ENCODE data around the gene RHOT1.
"Not testable (repeated sequence)": the region's sequence is repeated elsewhere in the genome, so short reads cannot be mapped to it uniquely, and the experiment has no call there.

The RHOT1 gene

GRCh38 chr17:32159586-32160438 is 17.5 kb downstream of the RHOT1 start:
- no peak for DNase-seq (ENCODE audit: low spot score)

DNA sequence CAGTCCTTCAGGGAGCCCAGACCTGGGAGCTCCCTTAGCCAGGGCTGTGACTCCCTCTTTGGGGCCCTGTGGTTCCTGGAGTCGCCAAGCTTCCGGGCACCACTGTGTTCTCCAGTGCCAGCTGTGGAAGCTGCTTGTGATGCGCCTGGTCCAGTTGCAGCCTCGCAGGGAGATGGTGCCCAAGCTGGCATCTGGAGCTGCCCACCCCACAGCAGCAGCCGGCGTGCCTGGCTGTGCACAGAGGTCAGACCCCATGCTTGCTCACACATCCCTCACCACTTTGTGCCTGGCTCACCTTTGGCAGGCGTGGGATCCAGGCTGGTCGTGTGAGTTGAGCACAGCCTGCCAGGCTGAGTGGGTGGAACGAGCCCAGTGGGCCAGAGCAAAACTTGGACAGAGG is 18.2 kb downstream of the RHOT1 start:
- no peak for DNase-seq (ENCODE audit: low spot score)

DNA sequence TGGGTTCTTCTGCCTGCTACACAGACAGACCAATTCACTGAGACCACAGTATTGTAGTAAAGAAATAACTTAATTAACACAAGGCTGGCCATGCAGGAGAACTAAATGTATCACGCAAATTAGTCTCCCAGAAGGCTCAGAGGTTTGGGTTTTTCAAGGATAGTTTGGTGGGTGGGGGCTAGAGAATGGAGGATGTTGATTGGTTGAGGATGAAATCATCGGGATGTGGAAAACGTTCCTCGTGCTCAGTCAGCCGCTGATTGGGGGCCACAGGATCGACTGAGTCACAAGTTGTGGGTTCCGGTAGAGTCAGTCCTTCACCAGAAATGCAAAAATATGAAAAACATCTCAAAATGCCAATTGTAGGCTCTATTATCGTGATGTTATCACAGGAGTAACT is 18.7 kb downstream of the RHOT1 start:
- DNase-seq (ENCODE audit: low spot score) = no peak

- no peak for DNase-seq (ENCODE audit: low spot score)
These were observed 19.4 kb downstream of the RHOT1 start for GRCh38 chr17:32161506-32162365.

DNA sequence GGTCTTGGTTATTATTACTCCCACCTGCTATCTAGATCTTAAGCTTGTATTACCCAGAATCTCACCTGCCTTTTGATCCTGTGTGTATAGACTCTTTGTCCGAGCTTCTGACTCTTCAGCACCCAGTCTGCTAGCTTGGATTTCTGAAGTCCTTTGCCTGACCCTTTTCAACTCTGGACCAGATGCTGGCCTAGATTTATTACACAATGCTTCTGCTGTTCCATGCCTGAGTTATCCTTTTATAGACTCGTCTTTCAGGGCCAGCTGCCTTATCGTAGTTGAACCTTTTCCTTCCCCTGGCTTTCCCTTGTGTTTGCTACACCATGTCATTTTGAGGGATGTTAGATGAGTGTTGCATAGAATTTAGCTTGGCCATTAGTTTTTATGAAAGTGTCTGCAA is 32.6 kb downstream of the RHOT1 start:
- DNase-seq (ENCODE audit: low spot score) = peak; percentile 45

GRCh38 chr17:32178679-32179078 is 36.4 kb downstream of the RHOT1 start:
- DNase-seq (ENCODE audit: low spot score) = not testable (repeated sequence)

DNA sequence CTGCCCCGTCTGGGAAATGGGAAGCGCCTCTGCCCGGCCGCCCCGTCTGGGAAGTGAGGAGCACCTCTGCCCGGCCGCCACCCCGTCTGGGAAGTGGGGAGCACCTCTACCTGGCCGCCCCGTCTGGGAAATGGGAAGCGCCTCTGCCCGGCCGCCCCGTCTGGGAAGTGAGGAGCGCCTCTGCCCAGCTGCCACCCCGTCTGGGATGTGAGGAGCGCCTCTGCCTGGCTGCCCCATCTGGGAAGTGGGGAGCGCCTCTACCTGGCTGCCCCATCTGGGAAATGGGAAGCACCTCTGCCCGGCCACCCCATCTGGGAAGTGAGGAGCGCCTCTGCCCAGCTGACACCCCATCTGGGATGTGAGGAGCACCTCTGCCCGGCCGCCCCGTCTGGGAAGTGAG is 36.8 kb downstream of the RHOT1 start:
- DNase-seq (ENCODE audit: low spot score) = not testable (repeated sequence)

- not testable (repeated sequence) for DNase-seq (ENCODE audit: low spot score)
These were observed 37.2 kb downstream of the RHOT1 start for GRCh38 chr17:32179526-32179925.

GRCh38 chr17:32180262-32180661 is 38.0 kb downstream of the RHOT1 start:
- DNase-seq (ENCODE audit: low spot score) = not testable (repeated sequence)

- DNase-seq (ENCODE audit: low spot score) = no peak
These were observed 43.6 kb downstream of the RHOT1 start for GRCh38 chr17:32185875-32186274.

- no peak for DNase-seq (ENCODE audit: low spot score)
These were observed 45.0 kb downstream of the RHOT1 start for GRCh38 chr17:32187271-32187670.

GRCh38 chr17:32189343-32189742 is 47.0 kb downstream of the RHOT1 start:
- DNase-seq (ENCODE audit: low spot score) = no peak

- no peak for DNase-seq (ENCODE audit: low spot score)
These were observed 49.0 kb downstream of the RHOT1 start for GRCh38 chr17:32191306-32191705.

GRCh38 chr17:32192379-32192778 is 50.1 kb downstream of the RHOT1 start:
- no peak for DNase-seq (ENCODE audit: low spot score)

DNA sequence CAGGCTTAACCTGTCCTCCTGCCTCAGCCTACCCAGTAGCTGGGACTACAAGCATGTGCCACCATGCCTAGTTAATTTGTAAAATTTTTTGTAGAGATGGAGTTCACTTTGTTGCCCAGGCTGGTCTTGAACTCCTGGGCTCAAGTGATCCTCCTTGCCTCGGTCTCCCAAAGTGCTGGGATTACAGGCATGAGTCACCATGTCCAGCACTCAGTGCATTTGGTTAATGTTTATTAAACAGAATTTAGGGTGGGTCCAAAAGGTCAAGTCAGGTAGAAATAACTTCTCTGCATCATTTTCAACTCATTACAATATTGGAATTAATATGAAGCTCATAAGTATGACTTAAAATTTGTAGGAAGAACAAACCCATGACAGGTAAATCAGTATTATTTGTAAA is 55.7 kb downstream of the RHOT1 start:
- DNase-seq (ENCODE audit: low spot score) = no peak

DNA sequence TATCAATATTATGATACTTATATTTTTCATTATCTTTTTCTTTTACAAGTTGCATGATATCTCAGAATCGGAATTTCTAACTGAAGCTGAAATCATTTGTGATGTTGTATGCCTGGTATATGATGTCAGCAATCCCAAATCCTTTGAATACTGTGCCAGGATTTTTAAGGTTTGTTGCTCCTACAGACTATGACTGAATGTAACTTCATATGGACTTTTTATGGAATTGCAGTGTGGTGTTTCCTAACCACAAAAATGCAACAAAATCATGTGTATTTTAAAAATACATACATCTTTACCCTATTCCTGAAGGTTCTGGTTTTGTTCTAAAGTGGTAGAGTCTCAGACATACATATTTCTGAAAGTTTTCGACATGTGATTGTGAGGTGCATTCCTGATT is 64.6 kb downstream of the RHOT1 start:
- no peak for DNase-seq (ENCODE audit: low spot score)

GRCh38 chr17:32208436-32208835 is 66.1 kb downstream of the RHOT1 start:
- DNase-seq (ENCODE audit: low spot score) = no peak

DNA sequence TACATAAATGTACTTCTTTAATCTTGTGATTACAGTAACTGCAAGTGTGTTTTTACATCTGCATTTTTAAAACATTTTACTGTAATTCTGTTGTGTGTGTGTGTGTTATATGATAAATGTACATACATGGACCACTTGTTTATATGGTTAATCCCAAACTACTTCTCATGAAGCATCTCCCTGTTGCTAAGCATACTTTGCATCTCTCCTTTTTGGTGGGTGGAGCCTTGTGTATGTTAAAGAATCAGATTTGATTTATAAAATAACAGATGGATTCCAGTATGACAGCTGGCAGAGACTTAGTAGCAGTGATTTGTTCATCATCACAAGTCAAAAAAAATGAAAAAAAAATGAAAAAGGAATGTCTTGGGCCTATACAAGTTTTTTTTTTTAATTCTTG is 67.3 kb downstream of the RHOT1 start:
- no peak for DNase-seq (ENCODE audit: low spot score)

GRCh38 chr17:32211671-32212070 is 69.4 kb downstream of the RHOT1 start:
- no peak for DNase-seq (ENCODE audit: low spot score)

DNA sequence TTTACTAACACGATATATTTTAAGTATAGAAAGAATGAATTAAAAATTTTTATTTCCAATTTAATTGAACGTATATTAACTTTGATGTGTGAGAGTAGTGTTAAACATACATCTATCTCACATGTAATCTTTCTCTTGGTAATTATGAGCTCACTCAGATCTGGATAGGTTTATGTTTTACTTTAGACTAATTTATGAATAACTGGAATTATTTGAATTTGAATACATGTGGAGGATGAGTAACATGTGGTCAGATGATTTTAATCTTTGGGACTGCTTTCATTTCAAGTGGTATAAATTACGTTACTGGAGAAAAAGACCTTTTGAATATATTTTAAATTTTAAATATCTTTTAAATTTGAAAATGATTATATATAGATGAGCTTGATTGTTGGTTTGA is 73.4 kb downstream of the RHOT1 start:
- DNase-seq (ENCODE audit: low spot score) = no peak

GRCh38 chr17:32222621-32223020 is 80.3 kb downstream of the RHOT1 start:
- no peak for DNase-seq (ENCODE audit: low spot score)

GRCh38 chr17:32223703-32224102 is 81.4 kb downstream of the RHOT1 start:
- no peak for DNase-seq (ENCODE audit: low spot score)

- no peak for DNase-seq (ENCODE audit: low spot score)
These were observed 84.6 kb downstream of the RHOT1 start for GRCh38 chr17:32226886-32227285.
